Measurements from ENCODE around the gene RIMS4.

GRCh38 chr20:44709797-44710196, 100.5 kb downstream of the RIMS4 start:
- TF ChIP-seq GATA3 (IDR thresholded peaks at IDR 0.05; ENCODE audit: low read depth, low read length) = no peak
- TF ChIP-seq GATA2 (IDR thresholded peaks at IDR 0.05; ENCODE audit: low read depth, low read length) = no peak

All from SH-SY5Y (cell line).